Measurements from ENCODE around the gene HNRNPA0. TPM values are rescaled to one million over a fixed set of nuclear protein-coding genes. Genes with fewer than 3 reads are reported as not detected.

HNRNPA0 gene
- total and polyA plus RNA-seq, 9 of the 15 experiments (the other 6 are each of a cell fraction or from before 2014, with no cell fraction given) = 5.0 to 33.3 (median 10.7) TPM

DNA sequence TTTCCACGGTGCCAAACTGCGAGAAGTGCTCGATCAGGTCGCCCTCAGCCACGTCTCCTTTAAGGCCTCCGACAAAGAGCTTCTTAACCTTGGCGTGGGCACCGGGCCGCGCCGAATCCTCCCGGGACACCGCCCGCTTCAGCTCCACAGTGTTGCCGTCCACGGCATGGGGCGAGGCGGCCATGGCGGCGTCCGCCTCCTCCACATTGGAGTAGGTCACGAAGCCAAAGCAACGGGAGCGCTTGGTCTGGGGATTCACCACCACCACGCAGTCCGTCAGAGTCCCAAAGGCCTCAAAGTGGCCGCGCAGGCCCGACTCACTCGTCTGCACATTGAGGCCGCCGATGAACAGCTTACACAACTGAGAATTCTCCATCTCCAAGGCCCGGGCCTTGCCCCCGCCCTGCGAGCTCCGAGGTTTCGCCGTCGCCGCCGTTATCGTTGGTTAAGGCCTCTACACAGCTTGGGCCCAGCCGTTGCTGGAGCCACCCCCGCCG is 424 bp downstream of the HNRNPA0 start (continued):
- no peak for TF ChIP-seq PTRF (tag; IDR thresholded peaks at IDR 0.05)
- TF ChIP-seq, protein P1, sequence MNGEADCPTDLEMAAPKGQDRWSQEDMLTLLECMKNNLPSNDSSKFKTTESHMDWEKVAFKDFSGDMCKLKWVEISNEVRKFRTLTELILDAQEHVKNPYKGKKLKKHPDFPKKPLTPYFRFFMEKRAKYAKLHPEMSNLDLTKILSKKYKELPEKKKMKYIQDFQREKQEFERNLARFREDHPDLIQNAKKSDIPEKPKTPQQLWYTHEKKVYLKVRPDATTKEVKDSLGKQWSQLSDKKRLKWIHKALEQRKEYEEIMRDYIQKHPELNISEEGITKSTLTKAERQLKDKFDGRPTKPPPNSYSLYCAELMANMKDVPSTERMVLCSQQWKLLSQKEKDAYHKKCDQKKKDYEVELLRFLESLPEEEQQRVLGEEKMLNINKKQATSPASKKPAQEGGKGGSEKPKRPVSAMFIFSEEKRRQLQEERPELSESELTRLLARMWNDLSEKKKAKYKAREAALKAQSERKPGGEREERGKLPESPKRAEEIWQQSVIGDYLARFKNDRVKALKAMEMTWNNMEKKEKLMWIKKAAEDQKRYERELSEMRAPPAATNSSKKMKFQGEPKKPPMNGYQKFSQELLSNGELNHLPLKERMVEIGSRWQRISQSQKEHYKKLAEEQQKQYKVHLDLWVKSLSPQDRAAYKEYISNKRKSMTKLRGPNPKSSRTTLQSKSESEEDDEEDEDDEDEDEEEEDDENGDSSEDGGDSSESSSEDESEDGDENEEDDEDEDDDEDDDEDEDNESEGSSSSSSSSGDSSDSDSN (IDR thresholded peaks at IDR 0.05; ENCODE audit: borderline replicate concordance in 1 of 2, low read depth in 2 of 2, low read length in 2 of 2) = peak in 1 of 2 experiments; percentile 27; a peak in 1 of 4 replicates
- no peak for TF ChIP-seq TBL1XR1 (IDR thresholded peaks at IDR 0.05; ENCODE audit: low read length in 2 of 2)
- TF ChIP-seq MCM7 (IDR thresholded peaks at IDR 0.05) = no peak
- no peak for TF ChIP-seq ZNF146 (CRISPR knock-in tag; IDR thresholded peaks at IDR 0.05; ENCODE audit: unreplicated experiment)
- TF ChIP-seq SMARCC2 (IDR thresholded peaks at IDR 0.05; ENCODE audit: low read depth) = no peak
- TF ChIP-seq DPF2 (IDR thresholded peaks at IDR 0.05) = no peak
- TF ChIP-seq ARID2 (IDR thresholded peaks at IDR 0.05) = no peak
- TF ChIP-seq STAT5A (IDR thresholded peaks at IDR 0.05; ENCODE audit: borderline replicate concordance, low read length) = no peak
- TF ChIP-seq TEAD4 (IDR thresholded peaks at IDR 0.05; ENCODE audit: low read length) = no peak
- no peak for TF ChIP-seq TEAD4 (CRISPR knock-in tag; IDR thresholded peaks at IDR 0.05; ENCODE audit: borderline replicate concordance)
- no peak for TF ChIP-seq CBFA2T2 (conservative IDR thresholded peaks at IDR 0.05)
- peak; percentile 10; the same call in 1 of the 2 replicates for TF ChIP-seq HDAC2 (IDR thresholded peaks at IDR 0.05)
- no peak for TF ChIP-seq MECOM (CRISPR knock-in tag; IDR thresholded peaks at IDR 0.05)
- TF ChIP-seq FOXJ2 (tag; IDR thresholded peaks at IDR 0.05) = no peak
- no peak for TF ChIP-seq MTA1 (IDR thresholded peaks at IDR 0.05; ENCODE audit: borderline replicate concordance)
- TF ChIP-seq SMARCE1 (IDR thresholded peaks at IDR 0.05) = peak; percentile 9; the same call in 1 of the 2 replicates
- TF ChIP-seq CBX1 (IDR thresholded peaks at IDR 0.05; ENCODE audit: low read depth) = no peak
- TF ChIP-seq SRSF3 (IDR thresholded peaks at IDR 0.05; ENCODE audit: insufficient read depth, low read length) = 0 out of 2 replicates have a peak, but pooled peaks have one; percentile 51
- TF ChIP-seq ZNF311 (CRISPR knock-in tag; IDR thresholded peaks at IDR 0.05) = no peak
- TF ChIP-seq RAD21 (CRISPR knock-in tag; conservative IDR thresholded peaks at IDR 0.05 in 1 of 2, IDR thresholded peaks at IDR 0.05 in 1 of 2) = no peak
- TF ChIP-seq, protein P2, sequence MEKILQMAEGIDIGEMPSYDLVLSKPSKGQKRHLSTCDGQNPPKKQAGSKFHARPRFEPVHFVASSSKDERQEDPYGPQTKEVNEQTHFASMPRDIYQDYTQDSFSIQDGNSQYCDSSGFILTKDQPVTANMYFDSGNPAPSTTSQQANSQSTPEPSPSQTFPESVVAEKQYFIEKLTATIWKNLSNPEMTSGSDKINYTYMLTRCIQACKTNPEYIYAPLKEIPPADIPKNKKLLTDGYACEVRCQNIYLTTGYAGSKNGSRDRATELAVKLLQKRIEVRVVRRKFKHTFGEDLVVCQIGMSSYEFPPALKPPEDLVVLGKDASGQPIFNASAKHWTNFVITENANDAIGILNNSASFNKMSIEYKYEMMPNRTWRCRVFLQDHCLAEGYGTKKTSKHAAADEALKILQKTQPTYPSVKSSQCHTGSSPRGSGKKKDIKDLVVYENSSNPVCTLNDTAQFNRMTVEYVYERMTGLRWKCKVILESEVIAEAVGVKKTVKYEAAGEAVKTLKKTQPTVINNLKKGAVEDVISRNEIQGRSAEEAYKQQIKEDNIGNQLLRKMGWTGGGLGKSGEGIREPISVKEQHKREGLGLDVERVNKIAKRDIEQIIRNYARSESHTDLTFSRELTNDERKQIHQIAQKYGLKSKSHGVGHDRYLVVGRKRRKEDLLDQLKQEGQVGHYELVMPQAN (IDR thresholded peaks at IDR 0.05; ENCODE audit: borderline replicate concordance) = peak; percentile 59
- TF ChIP-seq FOXA1 (IDR thresholded peaks at IDR 0.05; ENCODE audit: borderline replicate concordance) = no peak
- TF ChIP-seq SMARCB1 (IDR thresholded peaks at IDR 0.05; ENCODE audit: insufficient read length, low read depth) = no peak
- no peak for TF ChIP-seq PCBP1 (IDR thresholded peaks at IDR 0.05; ENCODE audit: low read depth, low read length, poor library complexity, severe bottlenecking)
- TF ChIP-seq RCOR1 (IDR thresholded peaks at IDR 0.05; ENCODE audit: borderline replicate concordance in 1 of 2, low read depth in 2 of 2, low read length in 2 of 2) = no peak
- TF ChIP-seq ZFP36 (IDR thresholded peaks at IDR 0.05; ENCODE audit: low read depth, low read length, partially characterized antibody) = no peak
- TF ChIP-seq ZNF175 (CRISPR knock-in tag; IDR thresholded peaks at IDR 0.05; ENCODE audit: low read depth) = 0 out of 2 replicates have a peak, but pooled peaks have one; percentile 5

Measured in K562 (cell line).